HCT116 (cell line): ENCODE measurements around the gene CFAP119. TPM values are rescaled to one million over a fixed set of nuclear protein-coding genes. Genes with fewer than 3 reads are reported as not detected.

ENCODE experiments used
- ATAC-seq: fragments of 200-7000 bp; cut with Tn5 transposase; 2 replicates; pipeline ENCODE4 v1.9.1; 2020; ENCODE audit warnings: mild to moderate bottlenecking, moderate library complexity
- BruUV-seq: library from RNA; stranded (reverse); fragments of 400-500 nt; replicated peaks from 2 replicates; lab custom pipeline; 2021; lab: Mats Ljungman, UMichigan
- CTCF ChIA-PET: fragments of 300-600 bp; sonication (Branson Sonifier 250); formaldehyde crosslinking; loops from one replicate; lab custom pipeline; 2021; ENCODE audit warnings: antibody characterized with exemption; lab: Charles Lee
- POLR2A ChIA-PET: fragments of 300-600, 350-600 bp; sonication (Branson Sonifier 250); formaldehyde crosslinking; loops from one replicate; lab custom pipeline; 2021; ENCODE audit warnings: antibody characterized with exemption; lab: Charles Lee
- RAD21 ChIA-PET, 2 experiments: fragments of 300-600 bp; sonication (Branson Sonifier 250); formaldehyde crosslinking; loops; one replicate each; lab custom pipeline; 2023; ENCODE audit warnings: low total read pairs in 2 of 2; ENCODE audit not compliant: uncharacterized antibody in 2 of 2, unreplicated experiment in 2 of 2, low non-redundant PET in 1 of 2; lab: Charles Lee
- DNase-seq: peaks from one replicate; pipeline ENCODE4 v3.0.0-alpha.2; 2010; ENCODE audit warnings: low read depth, low spot score
- H2AFZ ChIP-seq: fragments of 200-600 bp; shearing (Covaris generic), sonication (generic); 2 replicates; pipeline ENCODE4 v1.6.1; 2017; ENCODE audit warnings: low read depth, mixed run types, mixed read lengths, antibody characterized with exemption, low read length; ENCODE audit not compliant: poor library complexity, severe bottlenecking
- H3K27ac ChIP-seq: 2 replicates; pipeline ENCODE4 v1.5.1; 2012; ENCODE audit warnings: low read depth, low read length
- H3K27me3 ChIP-seq: fragments of 200-600 bp; sonication (generic); 2 replicates; pipeline ENCODE4 v1.6.1; 2016; ENCODE audit warnings: mixed run types, low read length, mixed read lengths; ENCODE audit not compliant: insufficient read depth
- H3K36me3 ChIP-seq, 2 experiments: fragments of 200-500 bp in 1 of 2; fragments of 200-600 bp in 1 of 2; sonication (Bioruptor generic) in 1 of 2; sonication (generic) in 1 of 2; 2 replicates each; pipeline versions ENCODE4 v1.5.1 to v1.6.1; 2014 to 2016; ENCODE audit warnings: low read length in 2 of 2, inconsistent platforms in 1 of 2, mixed read lengths in 1 of 2, mixed run types in 1 of 2; ENCODE audit not compliant: insufficient read depth in 2 of 2, control insufficient read depth in 1 of 2
- H3K4me1 ChIP-seq, 2 experiments: fragments of 200-600 bp in 1 of 2; sonication (generic) in 1 of 2; 2 replicates each; pipeline versions ENCODE4 v1.5.1 to v1.6.1; 2012 to 2017; ENCODE audit warnings: low read length in 2 of 2, inconsistent platforms in 1 of 2, mild to moderate bottlenecking in 1 of 2, mixed read lengths in 1 of 2, mixed run types in 1 of 2, moderate library complexity in 1 of 2; ENCODE audit not compliant: insufficient read depth in 2 of 2, control insufficient read depth in 1 of 2
- H3K4me2 ChIP-seq: fragments of 200-600 bp; sonication (generic); 2 replicates; pipeline ENCODE4 v1.6.1; 2017; ENCODE audit warnings: mixed run types, low read length, mixed read lengths
- H3K4me3 ChIP-seq, 2 experiments: fragments of 200-600 bp in 1 of 2; sonication (generic) in 1 of 2; replicated peaks in 1 of 2; 2 replicates each; pipeline ENCODE4 v1.5.1; 2011 to 2016; ENCODE audit warnings: low read length in 2 of 2, control low read depth in 1 of 2, low read depth in 1 of 2, mild to moderate bottlenecking in 1 of 2, mixed read lengths in 1 of 2, mixed run types in 1 of 2
- H3K79me2 ChIP-seq: fragments of 200-600 bp; sonication (generic); 2 replicates; pipeline ENCODE4 v1.6.1; 2017; ENCODE audit warnings: mild to moderate bottlenecking, mixed run types, low read length, moderate library complexity, mixed read lengths; ENCODE audit not compliant: insufficient read depth
- H3K9ac ChIP-seq: fragments of 200-600 bp; sonication (generic); 2 replicates; pipeline ENCODE4 v1.6.1; 2016; ENCODE audit warnings: low read length, mixed read lengths
- H3K9me2 ChIP-seq: fragments of 200-600 bp; sonication (generic), shearing (Covaris generic); 2 replicates; pipeline ENCODE4 v1.6.1; 2017; ENCODE audit warnings: mixed run types, mild to moderate bottlenecking, moderate library complexity; ENCODE audit not compliant: insufficient read depth
- H3K9me3 ChIP-seq, 2 experiments: fragments of 200-500 bp in 1 of 2; fragments of 200-600 bp in 1 of 2; sonication (Bioruptor generic) in 1 of 2; sonication (generic) in 1 of 2; 2 replicates each; pipeline ENCODE4 v1.6.1; 2014 to 2017; ENCODE audit warnings: low read length in 2 of 2, mixed read lengths in 2 of 2, inconsistent platforms in 1 of 2, low read depth in 1 of 2, mild to moderate bottlenecking in 1 of 2, mixed run types in 1 of 2, moderate library complexity in 1 of 2; ENCODE audit not compliant: control insufficient read depth in 1 of 2, insufficient read depth in 1 of 2
- H4K20me1 ChIP-seq: fragments of 200-600 bp; sonication (generic), shearing (Covaris generic); 2 replicates; pipeline ENCODE4 v1.6.1; 2017; ENCODE audit warnings: mixed run types, mild to moderate bottlenecking, moderate library complexity; ENCODE audit not compliant: insufficient read depth
- EZH2phosphoT487 ChIP-seq: fragments of 200-600 bp; IDR thresholded peaks from 2 replicates; pipeline ENCODE4 v1.6.1; 2018; ENCODE audit warnings: antibody characterized with exemption, borderline replicate concordance
- FOSL1 ChIP-seq: IDR thresholded peaks from 2 replicates; pipeline ENCODE4 v1.6.1; 2012; ENCODE audit warnings: low read depth
- POLR2A ChIP-seq: IDR thresholded peaks from 2 replicates; pipeline ENCODE4 v1.7.0; 2011; ENCODE audit warnings: borderline replicate concordance; ENCODE audit not compliant: insufficient read depth, insufficient read length; ENCODE audit errors: extremely low read depth
- REST ChIP-seq: IDR thresholded peaks from 2 replicates; pipeline ENCODE4 v1.6.1; 2012; ENCODE audit warnings: low read depth
- YY1 ChIP-seq: IDR thresholded peaks from 2 replicates; pipeline ENCODE4 v1.6.1; 2011; ENCODE audit warnings: low read length, low read depth, moderate library complexity, mild to moderate bottlenecking; ENCODE audit not compliant: insufficient replicate concordance; ENCODE audit errors: extremely low read depth
- ZNF274 ChIP-seq: fragments of 200-500 bp; sonication (Bioruptor generic); IDR thresholded peaks from 2 replicates; pipeline ENCODE4 v1.6.1; 2014; ENCODE audit warnings: mild to moderate bottlenecking, low read depth, low read length, inconsistent platforms
- intact Hi-C: fragments of 100-400 bp; cut with micrococcal nuclease; formaldehyde crosslinking; loops from 2 replicates; pipeline ENCODE4 v1.10.0; 2022
- total RNA-seq: library from RNA; stranded (reverse); gene quantifications from one replicate; pipeline ENCODE4 v1.2.1, GENCODE V29; 2021; ENCODE audit not compliant: unreplicated experiment
- TF ChIP-seq, protein P1 (sequence below): IDR thresholded peaks from 2 replicates; pipeline ENCODE4 v1.6.1; 2012

CFAP119 gene
- total RNA-seq, 1 experiment from 2014 or later: 12.6 TPM

GRCh38 chr16:30764816-30765465 is 3.1 kb upstream of the CFAP119 start:
- BruUV-seq: no TSS peak
- Histone ChIP-seq H3K79me2 (peaks cover 36% of the 10 kb centered on the region), H3K36me3 (peaks cover 51 to 60% of the 10 kb centered on the region in 2 experiments), H3K27ac (no peak overlapping the region), H2AFZ (no peak overlapping the region), H3K9me2 (no peaks in the 10 kb centered on the region), H4K20me1 (no peaks in the 10 kb centered on the region), H3K4me3 (no peak overlapping the region), H3K9me3 (no peaks in the 10 kb centered on the region), H3K9ac (no peak overlapping the region), H3K4me2 (no peak overlapping the region), H3K4me1 (peaks cover 14 to 24% of the 10 kb centered on the region in 2 experiments; a peak in 3 of 4 replicates), H3K27me3 (no peaks in the 10 kb centered on the region)
- TF ChIP-seq REST (no peak), EZH2phosphoT487 (no peak), YY1 (no peak)
- POLR2A ChIA-PET: no interaction called here
- CTCF ChIA-PET: no interaction called here
- ATAC-seq: no peak
- intact Hi-C loops: no loop called here
- RAD21 ChIA-PET: no interaction called here
- no peak for DNase-seq

DNA sequence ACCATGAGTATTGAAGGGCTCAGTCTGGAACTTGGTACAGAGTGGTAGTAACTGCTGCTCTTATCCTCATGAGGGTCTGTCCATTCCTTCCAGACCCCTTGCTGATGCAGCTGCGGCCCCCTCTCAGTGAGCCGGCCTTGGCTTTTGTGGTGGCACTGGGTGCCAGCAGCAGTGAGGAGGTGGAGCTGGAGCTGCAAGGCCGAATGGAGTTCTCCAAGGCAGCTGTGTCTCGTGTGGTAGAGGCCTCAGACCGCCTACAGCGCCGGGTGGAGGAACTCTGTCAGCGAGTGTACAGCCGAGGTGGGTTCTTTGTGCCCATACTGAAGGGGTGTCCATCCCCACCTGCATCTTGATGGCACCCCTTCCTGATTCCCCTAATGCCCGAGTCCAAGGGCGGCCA is 2.2 kb upstream of the CFAP119 start:
- ChIA-PET POLR2A (no interaction called here), CTCF (no interaction called here)
- no TSS peak for BruUV-seq

More for the DNA sequence above, 2.2 kb upstream of the CFAP119 start:
- ATAC-seq: no peak
- Histone ChIP-seq H3K4me1 (peaks cover 14 to 24% of the 10 kb centered on the region in 2 experiments; a peak in 3 of 4 replicates), H3K79me2 (peaks cover 36% of the 10 kb centered on the region), H3K9me3 (no peaks in the 10 kb centered on the region), H3K27ac (no peak overlapping the region), H4K20me1 (no peaks in the 10 kb centered on the region), H3K9ac (no peak overlapping the region), H3K9me2 (no peaks in the 10 kb centered on the region), H3K36me3 (peaks cover 50 to 55% of the 10 kb centered on the region in 2 experiments), H3K4me3 (no peak overlapping the region), H2AFZ (no peak overlapping the region), H3K27me3 (no peaks in the 10 kb centered on the region), H3K4me2 (no peak overlapping the region)
- RAD21 ChIA-PET: no interaction called here
- intact Hi-C loops: no loop called here
- DNase-seq: no peak
- TF ChIP-seq FOSL1 (no peak), EZH2phosphoT487 (no peak), POLR2A (no peak), YY1 (no peak), ZNF274 (no peak)
- TF ChIP-seq, protein P1, sequence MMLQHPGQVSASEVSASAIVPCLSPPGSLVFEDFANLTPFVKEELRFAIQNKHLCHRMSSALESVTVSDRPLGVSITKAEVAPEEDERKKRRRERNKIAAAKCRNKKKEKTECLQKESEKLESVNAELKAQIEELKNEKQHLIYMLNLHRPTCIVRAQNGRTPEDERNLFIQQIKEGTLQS: no peak
